Astrocyte of the hippocampus (primary cell): ENCODE measurements around the gene OR2L13.
"Not testable (repeated sequence)": the region's sequence is repeated elsewhere in the genome, so short reads cannot be mapped to it uniquely, and the experiment has no call there.

ENCODE experiments used
- DNase-seq: peaks from one replicate; pipeline ENCODE4 v3.0.0; 2011; ENCODE audit warnings: low read depth, low spot score

OR2L13 gene, protein sequence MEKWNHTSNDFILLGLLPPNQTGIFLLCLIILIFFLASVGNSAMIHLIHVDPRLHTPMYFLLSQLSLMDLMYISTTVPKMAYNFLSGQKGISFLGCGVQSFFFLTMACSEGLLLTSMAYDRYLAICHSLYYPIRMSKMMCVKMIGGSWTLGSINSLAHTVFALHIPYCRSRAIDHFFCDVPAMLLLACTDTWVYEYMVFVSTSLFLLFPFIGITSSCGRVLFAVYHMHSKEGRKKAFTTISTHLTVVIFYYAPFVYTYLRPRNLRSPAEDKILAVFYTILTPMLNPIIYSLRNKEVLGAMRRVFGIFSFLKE

DNA sequence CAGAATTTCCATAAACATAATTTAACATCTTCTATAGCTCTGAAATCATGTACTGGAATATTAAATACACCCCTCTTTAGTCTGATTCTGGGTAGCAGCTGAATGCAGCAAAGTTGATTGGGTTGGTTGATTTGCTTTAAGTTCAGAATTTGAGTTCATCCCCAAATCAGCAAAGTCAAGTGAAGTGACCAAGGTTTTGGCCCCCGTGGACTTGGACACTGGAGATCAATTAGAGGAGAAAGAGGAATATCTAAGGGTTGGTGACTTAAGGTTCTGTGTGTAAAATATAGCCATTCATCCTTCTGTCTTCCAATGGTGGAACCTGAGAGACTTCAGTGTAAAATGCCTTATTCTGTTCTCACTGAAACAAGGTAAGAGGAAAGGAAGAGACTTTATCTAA is at the start of gene OR2L13:
TSS of gene OR2L13 (plus strand) at position 301 of the 400 bp plus-strand sequence. CDS start 4,192 bp downstream, outside the sequence.
- DNase-seq = no peak

DNA sequence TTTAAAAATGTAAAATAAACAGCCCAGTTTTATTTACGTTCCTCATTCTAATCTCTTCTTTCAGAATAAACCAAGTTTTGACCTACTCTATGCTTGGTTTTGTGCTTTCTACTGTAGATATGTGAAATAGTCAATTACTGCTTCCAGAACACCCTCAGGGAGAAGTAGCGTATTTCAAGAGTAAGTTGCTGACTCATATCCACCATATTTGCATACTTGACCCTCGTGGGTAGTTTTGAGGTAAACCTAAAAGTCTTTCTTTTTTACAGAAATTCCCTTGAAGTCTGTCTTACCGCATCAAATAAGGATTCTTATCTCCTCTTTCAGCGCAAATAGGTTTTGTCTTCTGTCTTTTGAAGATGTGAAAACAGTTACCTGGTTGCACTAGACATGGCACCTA is 49.8 kb upstream of the OR2L13 start:
- no peak for DNase-seq

DNA sequence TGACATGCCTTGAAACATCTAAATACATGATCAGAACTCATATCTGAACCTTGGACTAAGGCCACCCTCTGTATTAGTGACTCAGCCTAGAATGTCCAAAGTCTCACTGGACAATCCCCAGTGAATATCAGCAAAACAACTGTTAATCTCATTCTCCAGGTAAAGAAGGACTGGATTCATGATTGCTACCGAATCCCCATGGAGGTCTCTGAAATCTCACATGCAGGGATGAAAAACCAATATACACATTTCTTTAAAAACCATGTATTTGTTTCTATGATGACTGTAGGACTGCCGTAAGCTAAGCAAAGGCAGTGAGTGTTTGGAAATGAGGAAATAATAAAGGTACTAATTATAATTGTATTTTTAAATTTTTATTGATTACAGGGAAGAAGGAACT is 48.4 kb upstream of the OR2L13 start, which contains the start of gene OR2L3:
TSS of gene OR2L3 (plus strand) at position 301 of the 400 bp plus-strand sequence. CDS start 13,846 bp downstream, outside the sequence.
- DNase-seq = no peak

DNA sequence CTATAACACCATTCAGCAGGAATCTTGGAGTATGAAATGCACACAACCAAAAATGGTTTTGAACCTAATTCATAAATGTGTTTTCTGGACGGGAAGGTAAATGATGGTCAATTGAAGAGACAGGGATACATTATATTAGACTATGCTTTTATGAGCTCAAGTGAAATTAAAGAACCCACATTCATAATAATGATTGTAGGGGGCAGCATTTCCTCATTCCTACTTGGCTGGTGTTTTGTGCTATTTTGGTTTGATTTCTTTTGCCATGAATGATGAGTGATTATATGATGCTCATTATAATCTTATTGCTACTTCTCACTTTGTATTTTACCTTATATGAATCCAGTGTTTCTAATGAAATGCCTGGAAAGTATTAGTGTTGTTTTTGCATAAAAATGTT is 48.0 kb upstream of the OR2L13 start:
- no peak for DNase-seq

- no peak for DNase-seq
Measured at GRCh38 chr1:248054671-248055070, 40.3 kb upstream of the OR2L13 start.

- no peak for DNase-seq
Measured at GRCh38 chr1:248055261-248055660, 39.7 kb upstream of the OR2L13 start.

GRCh38 chr1:248065071-248065470 is 29.9 kb upstream of the OR2L13 start:
- DNase-seq = no peak

DNA sequence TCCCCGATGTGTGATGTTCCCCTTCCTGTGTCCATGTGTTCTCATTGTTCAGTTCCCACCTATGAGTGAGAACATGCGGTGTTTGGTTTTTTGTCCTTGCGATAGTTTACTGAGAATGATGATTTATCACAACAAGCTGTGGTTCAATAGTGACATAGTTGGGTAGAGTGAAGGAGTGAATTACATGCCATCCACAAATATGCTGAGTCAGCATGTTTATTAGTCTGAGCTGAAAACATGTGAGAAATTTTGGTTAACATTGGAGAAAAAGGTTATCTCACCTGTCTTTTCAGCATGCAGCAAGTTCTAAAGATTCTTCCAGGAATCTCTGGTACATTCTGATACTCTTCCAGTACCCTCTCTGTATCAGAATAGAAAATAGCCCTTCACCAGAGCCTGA is 29.4 kb upstream of the OR2L13 start:
- no peak for DNase-seq

DNA sequence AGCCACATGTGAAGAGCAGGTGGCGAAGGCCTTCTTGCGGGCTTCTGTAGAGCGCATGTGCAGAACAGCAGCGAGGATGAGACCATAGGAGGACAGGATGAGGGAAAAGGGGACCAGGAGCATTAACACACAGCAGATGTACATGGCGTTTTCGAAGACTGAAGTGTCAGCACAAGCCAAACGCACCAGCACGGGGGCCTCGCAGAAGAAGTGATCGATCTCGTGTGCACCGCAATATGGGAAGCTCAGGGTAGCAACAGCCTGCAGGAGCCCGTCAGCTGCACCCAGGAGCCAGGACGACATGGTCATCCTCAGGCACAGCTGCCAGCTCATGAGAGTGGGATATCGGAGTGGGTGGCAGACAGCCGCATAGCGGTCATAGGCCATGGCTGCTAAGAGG is 11.1 kb upstream of the OR2L13 start:
- not testable (repeated sequence) for DNase-seq

DNA sequence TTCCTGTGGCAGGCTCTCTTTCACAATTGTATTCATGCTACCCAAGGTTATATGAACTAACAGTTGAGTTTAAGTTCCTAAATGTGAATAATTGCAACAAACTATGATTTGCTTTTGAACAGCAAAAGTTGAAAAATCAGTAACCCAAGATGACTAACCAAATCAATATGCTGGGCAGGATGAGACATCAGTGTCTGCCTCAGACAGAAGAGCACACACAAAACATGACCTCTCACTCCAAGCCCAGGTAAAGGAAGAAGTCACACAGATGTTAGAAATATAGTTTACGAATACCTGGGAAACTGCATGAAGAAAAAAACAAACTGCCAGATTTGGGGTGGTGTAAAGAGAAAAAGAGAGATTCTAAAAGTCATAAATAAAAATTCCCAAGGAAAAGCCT is 3.5 kb downstream of the OR2L13 start:
- DNase-seq = no peak

DNA sequence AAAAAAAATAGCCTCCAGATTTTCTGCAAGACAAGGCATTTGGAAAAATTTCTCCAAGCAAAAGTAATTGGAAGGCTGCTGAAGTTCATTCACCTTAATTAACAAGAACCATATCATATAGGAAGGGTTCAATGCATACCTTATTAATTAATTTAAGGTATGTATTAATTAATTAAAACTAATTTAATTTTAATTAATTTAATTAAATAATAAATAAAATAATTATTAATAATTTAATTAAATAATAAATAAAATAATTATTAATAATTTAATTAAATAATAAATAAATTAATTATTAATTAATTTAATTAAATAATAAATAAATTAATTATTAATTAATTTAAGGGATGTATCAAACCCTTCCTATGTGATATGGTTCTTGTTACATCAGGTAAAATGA is 7.9 kb downstream of the OR2L13 start:
- DNase-seq = no peak

- DNase-seq = peak; percentile 0
Measured at GRCh38 chr1:248111157-248111556, 16.2 kb downstream of the OR2L13 start.

DNA sequence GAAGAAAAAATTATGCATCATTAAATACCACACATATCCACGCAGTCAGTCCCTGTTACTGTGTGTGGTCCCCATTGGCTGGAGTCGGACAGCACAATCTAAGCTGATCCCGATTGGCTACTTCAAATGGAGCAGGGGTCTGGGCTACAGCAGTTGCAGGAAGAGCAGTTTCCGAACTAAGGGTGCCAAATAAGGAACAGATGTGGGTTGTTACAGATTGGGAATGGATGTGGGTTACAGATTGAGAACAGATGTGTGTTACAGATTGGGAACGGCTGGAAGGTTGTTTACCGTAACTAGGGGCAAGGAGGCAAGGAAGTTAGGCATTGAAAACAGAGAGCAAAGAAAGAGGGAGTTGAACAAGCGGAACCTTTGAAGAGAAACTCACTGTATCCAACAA is 19.9 kb downstream of the OR2L13 start:
- no peak for DNase-seq

DNA sequence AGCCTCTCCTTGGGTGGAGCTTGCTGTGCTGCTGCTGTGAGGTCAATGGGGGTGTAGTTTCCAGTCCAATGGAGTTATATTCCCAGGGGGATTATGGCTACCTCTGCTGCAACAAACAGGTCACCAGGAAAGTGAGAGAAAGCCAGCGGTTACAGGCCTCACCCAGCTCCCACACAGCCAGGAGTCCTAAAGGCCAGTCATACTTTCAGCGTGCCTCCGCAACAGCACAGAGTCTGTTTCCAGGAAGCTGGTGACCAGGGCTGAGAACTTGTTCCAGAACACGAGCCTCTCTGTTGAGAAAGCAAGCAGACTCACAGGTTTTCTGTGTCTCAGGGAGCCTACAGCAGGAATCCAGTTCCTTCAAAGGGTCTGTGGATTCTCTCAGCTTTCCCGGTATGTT is 32.7 kb downstream of the OR2L13 start:
- DNase-seq = no peak

DNA sequence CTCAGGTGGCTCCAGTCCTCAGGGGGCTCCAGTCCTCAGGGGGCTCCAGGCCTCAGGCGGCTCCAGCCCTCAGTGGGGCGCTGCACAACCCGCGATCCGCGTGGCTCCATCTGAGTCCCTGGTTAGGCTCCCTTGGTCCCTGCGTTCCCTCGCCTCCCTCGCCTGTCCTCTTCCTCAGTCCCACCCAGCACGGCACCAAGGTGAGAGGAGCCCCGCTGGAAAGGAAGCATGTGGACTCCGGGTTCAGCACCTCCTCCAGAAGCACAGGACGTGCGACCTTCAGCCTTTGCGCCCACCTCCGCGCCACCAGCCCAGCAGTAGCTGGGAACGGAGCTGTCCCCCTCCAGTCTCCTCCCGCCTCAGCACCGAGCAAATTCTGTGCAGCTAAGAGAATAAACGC is 41.8 kb downstream of the OR2L13 start:
- DNase-seq = no peak

DNA sequence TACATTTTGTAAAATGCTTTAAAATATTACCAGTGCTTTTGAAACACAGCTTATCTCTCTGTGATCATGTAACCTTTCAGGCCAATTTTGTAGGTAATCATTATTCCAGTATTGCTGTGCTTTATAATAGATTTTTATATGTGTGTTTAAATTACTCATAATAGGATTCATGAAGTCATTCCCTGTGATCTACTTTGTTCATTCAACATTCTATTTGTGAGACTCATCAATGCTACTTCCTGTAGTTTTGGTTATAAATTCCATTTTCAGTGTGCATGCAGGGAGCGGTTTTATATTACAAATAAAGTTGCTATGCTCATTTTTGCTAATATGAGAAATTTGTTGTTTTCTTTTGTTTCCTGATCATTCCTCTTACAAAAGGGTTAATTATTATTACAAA is 45.9 kb downstream of the OR2L13 start:
- DNase-seq = no peak

GRCh38 chr1:248143311-248143710 is 48.3 kb downstream of the OR2L13 start:
- no peak for DNase-seq

- no peak for DNase-seq
Measured at GRCh38 chr1:248144513-248145198, 49.7 kb downstream of the OR2L13 start, which contains the start of gene OR2M5. Gene OR2M5 (plus strand): TSS chr1:248145148. CDS start chr1:248145148, 0 bp downstream.
